HepG2 (cell line): Measurements from ENCODE around the gene POLE. TPM values are rescaled to one million over a fixed set of nuclear protein-coding genes. Genes with fewer than 3 reads are reported as not detected.
A peak's percentile ranks its signal among the peaks of the same experiment; 100 is the strongest.

ENCODE experiments used
- ATAC-seq: fragments of 200-7000 bp; cut with Tn5 transposase; 3 replicates; pipeline ENCODE4 v1.9.1; 2020; ENCODE audit warnings: mild to moderate bottlenecking, moderate library complexity
- BruUV-seq: library from RNA; stranded (reverse); fragments of 400-500 nt; replicated peaks from 2 replicates; lab custom pipeline; 2021; lab: Mats Ljungman, UMichigan
- CTCF ChIA-PET: fragments of 300-600 bp; formaldehyde crosslinking; extraction: SDS; loops from one replicate; lab custom pipeline; 2021; ENCODE audit warnings: low total read pairs, inconsistent platforms, low intra/inter-chr PET ratio; lab: Yijun Ruan, JAX
- POLR2A ChIA-PET: fragments of 350-600 bp; sonication (Branson Sonifier 250); formaldehyde crosslinking; loops from one replicate; lab custom pipeline; 2020; ENCODE audit warnings: antibody characterized with exemption, inconsistent platforms; lab: Yijun Ruan, JAX
- DNase-seq: peaks from one replicate; pipeline ENCODE4 v3.0.0-alpha.2; 2015; ENCODE audit warnings: low spot score
- FAIRE-seq: peaks from 3 replicates; lab custom pipeline; 2011; peaks lifted over from hg19 to GRCh38; lab: Jason Lieb, UNC
- H2AFZ ChIP-seq: one replicate; pipeline ENCODE4 v1.6.1; 2011; ENCODE audit warnings: low read length, inconsistent platforms
- H3K27ac ChIP-seq: fragments of 300-600 bp; 3 replicates; pipeline ENCODE4 v1.8.0; 2011; ENCODE audit warnings: mixed run types, mild to moderate bottlenecking, mixed read lengths, low read length, inconsistent platforms; ENCODE audit not compliant: insufficient read depth; ENCODE audit errors: extremely low read length
- H3K27me3 ChIP-seq, 2 experiments: fragments of 200-600 bp in 1 of 2; 2 replicates in 1 of 2; 3 replicates in 1 of 2; pipeline versions ENCODE4 v1.6.0 to v1.8.0; 2011; ENCODE audit warnings: low read length in 2 of 2, mild to moderate bottlenecking in 2 of 2, moderate library complexity in 2 of 2, inconsistent platforms in 1 of 2; ENCODE audit not compliant: insufficient read depth in 2 of 2, control insufficient read depth in 1 of 2
- H3K36me3 ChIP-seq, 2 experiments: fragments of 200-600 bp in 1 of 2; replicated peaks in 1 of 2; 2 replicates in 1 of 2; 3 replicates in 1 of 2; pipeline versions ENCODE4 v1.5.1 to v1.8.0; 2011; ENCODE audit warnings: low read length in 2 of 2, inconsistent platforms in 1 of 2; ENCODE audit not compliant: insufficient read depth in 2 of 2, control insufficient read depth in 1 of 2
- H3K4me1 ChIP-seq: 2 replicates; pipeline ENCODE4 v1.5.1; 2012; ENCODE audit warnings: low read length, inconsistent platforms; ENCODE audit not compliant: insufficient read depth
- H3K4me2 ChIP-seq: 2 replicates; pipeline ENCODE4 v1.6.0; 2011; ENCODE audit warnings: low read depth, low read length, inconsistent platforms
- H3K4me3 ChIP-seq, 3 experiments: fragments of 200-600 bp in 1 of 3; sonication (generic), shearing (Covaris generic) in 1 of 3; replicated peaks in 1 of 3; 2 replicates each; pipeline ENCODE4 v1.5.1; 2011 to 2016; ENCODE audit warnings: low read length in 3 of 3, inconsistent platforms in 2 of 3, low read depth in 2 of 3, mild to moderate bottlenecking in 2 of 3, control low read depth in 1 of 3, mixed read lengths in 1 of 3; ENCODE audit not compliant: insufficient read depth in 1 of 3
- H3K79me2 ChIP-seq: one replicate; pipeline ENCODE4 v1.6.1; 2011; ENCODE audit warnings: low read length, inconsistent platforms; ENCODE audit not compliant: insufficient read depth
- H3K9ac ChIP-seq: 2 replicates; pipeline ENCODE4 v1.6.0; 2011; ENCODE audit warnings: mild to moderate bottlenecking, low read depth, low read length, inconsistent platforms; ENCODE audit not compliant: insufficient read depth
- H3K9me3 ChIP-seq: 2 replicates; pipeline ENCODE4 v1.5.1; 2012; ENCODE audit warnings: mild to moderate bottlenecking, low read length
- H4K20me1 ChIP-seq: 2 replicates; pipeline ENCODE4 v1.6.0; 2011; ENCODE audit warnings: inconsistent platforms, mild to moderate bottlenecking, low read length, moderate library complexity; ENCODE audit not compliant: insufficient read depth
- FOXO1 ChIP-seq: sonication (generic); formaldehyde crosslinking; IDR thresholded peaks from 2 replicates; pipeline ENCODE4 v1.4.0; 2020; ENCODE audit warnings: missing genetic modification reagents
- KLF15 ChIP-seq: sonication (generic); formaldehyde crosslinking; IDR thresholded peaks from 2 replicates; pipeline ENCODE4 v1.8.1; 2023; ENCODE audit warnings: borderline replicate concordance, mild to moderate bottlenecking, inconsistent platforms, missing genetic modification reagents, mixed read lengths
- REXO4 ChIP-seq: sonication (generic); formaldehyde crosslinking; IDR thresholded peaks from 2 replicates; pipeline ENCODE4 v1.8.0; 2022; ENCODE audit warnings: missing genetic modification reagents, mild to moderate bottlenecking, borderline replicate concordance
- ZNF432 ChIP-seq: sonication (generic); formaldehyde crosslinking; IDR thresholded peaks from 2 replicates; pipeline ENCODE4 v1.5.0; 2020; ENCODE audit warnings: missing genetic modification reagents, mild to moderate bottlenecking, borderline replicate concordance
- ZNF777 ChIP-seq: sonication (generic); formaldehyde crosslinking; IDR thresholded peaks from 2 replicates; pipeline ENCODE4 v1.4.0; 2020; ENCODE audit warnings: missing genetic modification reagents
- WGBS: methylation state at CpG from one replicate; pipeline ENCODE4 v1.1.6; 2017; ENCODE audit warnings: low lambda C conversion rate; 5-methylcytosine and 5-hydroxymethylcytosine counted together
- in situ Hi-C: cut with HindIII; loops from 2 replicates; pipeline ENCODE4 v1.10.0; 2017; ENCODE audit warnings: low pct_unique_long_range_greater_than_20kb; ENCODE audit not compliant: extremely low pct_ligation_motif_present
- intact Hi-C: fragments of 100-400 bp; cut with micrococcal nuclease; formaldehyde crosslinking; loops from one replicate; pipeline ENCODE4 v1.10.0; 2022; ENCODE audit not compliant: unreplicated experiment
- polyA plus RNA-seq, 8 experiments: library from polyadenylated mRNA; depleted of rRNA in 3 of 8; stranded (reverse) in 7 of 8; unstranded in 1 of 8; fragments of >200 nt; fragmentation: Illumina TruSeq in 4 of 8; extraction: Trizol in 4 of 8; gene quantifications; 2 replicates each; pipeline versions ENCODE4 v1.2.1 to v1.2.3, GENCODE V29; 2011 to 2016; ENCODE audit warnings: low read depth in 4 of 8, missing spikeins in 1 of 8, mixed read lengths in 1 of 8; ENCODE audit not compliant: insufficient read depth in 1 of 8
- total RNA-seq, 5 experiments: library from RNA; depleted of rRNA; stranded (reverse); fragments of >200 nt; fragmentation: Illumina TruSeq; extraction: Trizol; gene quantifications; 2 replicates each; pipeline ENCODE4 v1.2.3, GENCODE V29; 2016; ENCODE audit warnings: low read depth in 1 of 5
- TF ChIP-seq, protein P1 (sequence below): sonication (generic); formaldehyde crosslinking; IDR thresholded peaks from 2 replicates; pipeline ENCODE4 v1.4.0; 2020; ENCODE audit warnings: missing genetic modification reagents
- TF ChIP-seq, protein P2 (sequence below): sonication (generic); formaldehyde crosslinking; IDR thresholded peaks from 2 replicates; pipeline ENCODE4 v1.4.0; 2020; ENCODE audit warnings: missing genetic modification reagents, borderline replicate concordance
- TF ChIP-seq, protein P3 (sequence below): sonication (generic); formaldehyde crosslinking; IDR thresholded peaks from 2 replicates; pipeline ENCODE4 v1.4.0; 2020; ENCODE audit warnings: mild to moderate bottlenecking, missing genetic modification reagents
- TF ChIP-seq, protein P4 (sequence below): sonication (generic); formaldehyde crosslinking; IDR thresholded peaks from 2 replicates; pipeline ENCODE4 v1.5.1; 2020; ENCODE audit warnings: mild to moderate bottlenecking, missing genetic modification reagents

POLE gene
- total and polyA plus RNA-seq, 2 of the 13 experiments (the other 11 are each of a cell fraction or from before 2014, with no cell fraction given), result 25.3 to 52.2 TPM

DNA sequence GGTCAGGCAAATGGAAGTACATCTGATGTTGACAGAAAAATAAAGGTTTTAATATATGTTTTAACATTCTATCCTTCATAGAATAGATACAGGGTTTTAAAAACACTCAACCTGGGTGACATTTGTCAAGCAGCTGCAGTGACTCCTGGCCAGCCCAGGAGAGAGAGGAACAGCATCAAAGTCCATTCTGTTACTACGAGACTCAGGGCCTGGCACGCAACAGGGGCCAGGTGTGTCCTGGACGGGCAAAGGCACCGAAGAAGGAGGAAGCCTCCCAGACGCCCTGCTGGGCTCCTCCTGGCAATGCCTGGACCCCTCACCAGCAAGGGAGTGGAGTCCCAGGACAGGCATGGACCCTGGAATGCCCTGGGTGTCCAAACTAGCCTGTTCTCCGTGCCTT lies 98.8 kb downstream of the POLE start:
- ChIA-PET POLR2A (no interaction called here), CTCF (no interaction called here)
- no peaks in the 10 kb centered on the region for H3K79me2 ChIP-seq
- intact Hi-C loops (no loop called here), in situ Hi-C loops (no loop called here)
- no peak overlapping the region for H3K27ac ChIP-seq
- no peak overlapping the region for H3K9ac ChIP-seq
- H2AFZ ChIP-seq, result no peak overlapping the region
- no peak overlapping the region for H3K4me3 ChIP-seq
- no peak for FAIRE-seq
- WGBS, result 5% methylated on average over 4 of the region's 6 CpGs
- no peak overlapping the region for H3K4me2 ChIP-seq
- ATAC-seq, result peak; percentile 28
- peaks cover 2% of the 10 kb centered on the region; the same call in 1 of the 2 replicates for H3K4me1 ChIP-seq
- BruUV-seq, result no TSS peak
- TF ChIP-seq, protein P1, sequence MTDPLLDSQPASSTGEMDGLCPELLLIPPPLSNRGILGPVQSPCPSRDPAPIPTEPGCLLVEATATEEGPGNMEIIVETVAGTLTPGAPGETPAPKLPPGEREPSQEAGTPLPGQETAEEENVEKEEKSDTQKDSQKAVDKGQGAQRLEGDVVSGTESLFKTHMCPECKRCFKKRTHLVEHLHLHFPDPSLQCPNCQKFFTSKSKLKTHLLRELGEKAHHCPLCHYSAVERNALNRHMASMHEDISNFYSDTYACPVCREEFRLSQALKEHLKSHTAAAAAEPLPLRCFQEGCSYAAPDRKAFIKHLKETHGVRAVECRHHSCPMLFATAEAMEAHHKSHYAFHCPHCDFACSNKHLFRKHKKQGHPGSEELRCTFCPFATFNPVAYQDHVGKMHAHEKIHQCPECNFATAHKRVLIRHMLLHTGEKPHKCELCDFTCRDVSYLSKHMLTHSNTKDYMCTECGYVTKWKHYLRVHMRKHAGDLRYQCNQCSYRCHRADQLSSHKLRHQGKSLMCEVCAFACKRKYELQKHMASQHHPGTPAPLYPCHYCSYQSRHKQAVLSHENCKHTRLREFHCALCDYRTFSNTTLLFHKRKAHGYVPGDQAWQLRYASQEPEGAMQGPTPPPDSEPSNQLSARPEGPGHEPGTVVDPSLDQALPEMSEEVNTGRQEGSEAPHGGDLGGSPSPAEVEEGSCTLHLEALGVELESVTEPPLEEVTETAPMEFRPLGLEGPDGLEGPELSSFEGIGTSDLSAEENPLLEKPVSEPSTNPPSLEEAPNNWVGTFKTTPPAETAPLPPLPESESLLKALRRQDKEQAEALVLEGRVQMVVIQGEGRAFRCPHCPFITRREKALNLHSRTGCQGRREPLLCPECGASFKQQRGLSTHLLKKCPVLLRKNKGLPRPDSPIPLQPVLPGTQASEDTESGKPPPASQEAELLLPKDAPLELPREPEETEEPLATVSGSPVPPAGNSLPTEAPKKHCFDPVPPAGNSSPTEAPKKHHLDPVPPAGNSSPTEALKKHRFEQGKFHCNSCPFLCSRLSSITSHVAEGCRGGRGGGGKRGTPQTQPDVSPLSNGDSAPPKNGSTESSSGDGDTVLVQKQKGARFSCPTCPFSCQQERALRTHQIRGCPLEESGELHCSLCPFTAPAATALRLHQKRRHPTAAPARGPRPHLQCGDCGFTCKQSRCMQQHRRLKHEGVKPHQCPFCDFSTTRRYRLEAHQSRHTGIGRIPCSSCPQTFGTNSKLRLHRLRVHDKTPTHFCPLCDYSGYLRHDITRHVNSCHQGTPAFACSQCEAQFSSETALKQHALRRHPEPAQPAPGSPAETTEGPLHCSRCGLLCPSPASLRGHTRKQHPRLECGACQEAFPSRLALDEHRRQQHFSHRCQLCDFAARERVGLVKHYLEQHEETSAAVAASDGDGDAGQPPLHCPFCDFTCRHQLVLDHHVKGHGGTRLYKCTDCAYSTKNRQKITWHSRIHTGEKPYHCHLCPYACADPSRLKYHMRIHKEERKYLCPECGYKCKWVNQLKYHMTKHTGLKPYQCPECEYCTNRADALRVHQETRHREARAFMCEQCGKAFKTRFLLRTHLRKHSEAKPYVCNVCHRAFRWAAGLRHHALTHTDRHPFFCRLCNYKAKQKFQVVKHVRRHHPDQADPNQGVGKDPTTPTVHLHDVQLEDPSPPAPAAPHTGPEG (CRISPR knock-in tag), result no peak
- no peak for TF ChIP-seq ZNF432 (CRISPR knock-in tag)
- TF ChIP-seq KLF15 (CRISPR knock-in tag), result no peak
- TF ChIP-seq, protein P2, sequence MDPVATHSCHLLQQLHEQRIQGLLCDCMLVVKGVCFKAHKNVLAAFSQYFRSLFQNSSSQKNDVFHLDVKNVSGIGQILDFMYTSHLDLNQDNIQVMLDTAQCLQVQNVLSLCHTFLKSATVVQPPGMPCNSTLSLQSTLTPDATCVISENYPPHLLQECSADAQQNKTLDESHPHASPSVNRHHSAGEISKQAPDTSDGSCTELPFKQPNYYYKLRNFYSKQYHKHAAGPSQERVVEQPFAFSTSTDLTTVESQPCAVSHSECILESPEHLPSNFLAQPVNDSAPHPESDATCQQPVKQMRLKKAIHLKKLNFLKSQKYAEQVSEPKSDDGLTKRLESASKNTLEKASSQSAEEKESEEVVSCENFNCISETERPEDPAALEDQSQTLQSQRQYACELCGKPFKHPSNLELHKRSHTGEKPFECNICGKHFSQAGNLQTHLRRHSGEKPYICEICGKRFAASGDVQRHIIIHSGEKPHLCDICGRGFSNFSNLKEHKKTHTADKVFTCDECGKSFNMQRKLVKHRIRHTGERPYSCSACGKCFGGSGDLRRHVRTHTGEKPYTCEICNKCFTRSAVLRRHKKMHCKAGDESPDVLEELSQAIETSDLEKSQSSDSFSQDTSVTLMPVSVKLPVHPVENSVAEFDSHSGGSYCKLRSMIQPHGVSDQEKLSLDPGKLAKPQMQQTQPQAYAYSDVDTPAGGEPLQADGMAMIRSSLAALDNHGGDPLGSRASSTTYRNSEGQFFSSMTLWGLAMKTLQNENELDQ (CRISPR knock-in tag), result no peak
- TF ChIP-seq, protein P3, sequence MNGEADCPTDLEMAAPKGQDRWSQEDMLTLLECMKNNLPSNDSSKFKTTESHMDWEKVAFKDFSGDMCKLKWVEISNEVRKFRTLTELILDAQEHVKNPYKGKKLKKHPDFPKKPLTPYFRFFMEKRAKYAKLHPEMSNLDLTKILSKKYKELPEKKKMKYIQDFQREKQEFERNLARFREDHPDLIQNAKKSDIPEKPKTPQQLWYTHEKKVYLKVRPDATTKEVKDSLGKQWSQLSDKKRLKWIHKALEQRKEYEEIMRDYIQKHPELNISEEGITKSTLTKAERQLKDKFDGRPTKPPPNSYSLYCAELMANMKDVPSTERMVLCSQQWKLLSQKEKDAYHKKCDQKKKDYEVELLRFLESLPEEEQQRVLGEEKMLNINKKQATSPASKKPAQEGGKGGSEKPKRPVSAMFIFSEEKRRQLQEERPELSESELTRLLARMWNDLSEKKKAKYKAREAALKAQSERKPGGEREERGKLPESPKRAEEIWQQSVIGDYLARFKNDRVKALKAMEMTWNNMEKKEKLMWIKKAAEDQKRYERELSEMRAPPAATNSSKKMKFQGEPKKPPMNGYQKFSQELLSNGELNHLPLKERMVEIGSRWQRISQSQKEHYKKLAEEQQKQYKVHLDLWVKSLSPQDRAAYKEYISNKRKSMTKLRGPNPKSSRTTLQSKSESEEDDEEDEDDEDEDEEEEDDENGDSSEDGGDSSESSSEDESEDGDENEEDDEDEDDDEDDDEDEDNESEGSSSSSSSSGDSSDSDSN, result no peak
- TF ChIP-seq ZNF777, result no peak
- no peak for TF ChIP-seq FOXO1 (CRISPR knock-in tag)
- no peak for TF ChIP-seq REXO4 (CRISPR knock-in tag)
- TF ChIP-seq, protein P4, sequence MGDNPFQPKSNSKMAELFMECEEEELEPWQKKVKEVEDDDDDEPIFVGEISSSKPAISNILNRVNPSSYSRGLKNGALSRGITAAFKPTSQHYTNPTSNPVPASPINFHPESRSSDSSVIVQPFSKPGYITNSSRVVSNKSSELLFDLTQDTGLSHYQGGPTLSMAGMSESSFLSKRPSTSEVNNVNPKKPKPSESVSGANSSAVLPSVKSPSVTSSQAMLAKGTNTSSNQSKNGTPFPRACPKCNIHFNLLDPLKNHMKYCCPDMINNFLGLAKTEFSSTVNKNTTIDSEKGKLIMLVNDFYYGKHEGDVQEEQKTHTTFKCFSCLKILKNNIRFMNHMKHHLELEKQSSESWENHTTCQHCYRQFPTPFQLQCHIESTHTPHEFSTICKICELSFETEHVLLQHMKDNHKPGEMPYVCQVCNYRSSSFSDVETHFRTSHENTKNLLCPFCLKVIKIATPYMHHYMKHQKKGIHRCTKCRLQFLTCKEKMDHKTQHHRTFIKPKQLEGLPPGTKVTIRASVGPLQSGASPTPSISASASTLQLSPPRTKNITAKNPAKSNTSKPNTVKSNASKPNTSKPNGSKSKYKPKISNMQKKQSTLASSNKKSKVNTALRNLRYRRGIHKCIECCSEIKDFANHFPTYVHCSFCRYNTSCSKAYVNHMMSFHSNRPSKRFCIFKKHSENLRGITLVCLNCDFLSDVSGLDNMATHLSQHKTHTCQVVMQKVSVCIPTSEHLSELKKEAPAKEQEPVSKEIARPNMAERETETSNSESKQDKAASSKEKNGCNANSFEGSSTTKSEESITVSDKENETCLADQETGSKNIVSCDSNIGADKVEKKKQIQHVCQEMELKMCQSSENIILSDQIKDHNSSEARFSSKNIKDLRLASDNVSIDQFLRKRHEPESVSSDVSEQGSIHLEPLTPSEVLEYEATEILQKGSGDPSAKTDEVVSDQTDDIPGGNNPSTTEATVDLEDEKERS, result no peak
- H3K36me3 ChIP-seq, result no peaks in the 10 kb centered on the region
- no peak for DNase-seq
- no peaks in the 10 kb centered on the region for H4K20me1 ChIP-seq
- peaks cover 8 to 39% of the 10 kb centered on the region in 2 experiments; a peak in 4 of 5 replicates for H3K27me3 ChIP-seq
- H3K9me3 ChIP-seq, result no peaks in the 10 kb centered on the region
